Mesenchymal stem cell (in vitro differentiated cells and primary cell): ENCODE data around the gene MKRN3.

Source experiments
- DNase-seq: peaks from one replicate; pipeline ENCODE4 v3.0.0-alpha.2; 2013
- H2AFZ ChIP-seq: one replicate; pipeline ENCODE4 v1.6.1; 2013; ENCODE audit warnings: low read depth, mild to moderate bottlenecking, control low read depth, inconsistent platforms, low read length, moderate library complexity
- H2AK5ac ChIP-seq: 2 replicates; pipeline ENCODE4 v1.6.1; 2013; ENCODE audit warnings: low read length, moderate library complexity, mild to moderate bottlenecking, inconsistent platforms; ENCODE audit not compliant: severe bottlenecking
- H2BK120ac ChIP-seq: one replicate; pipeline ENCODE4 v1.6.1; 2013; ENCODE audit warnings: low read depth, mild to moderate bottlenecking, inconsistent platforms, low read length, moderate library complexity
- H2BK12ac ChIP-seq, 2 experiments: one replicate each; pipeline ENCODE4 v1.6.1; 2013; ENCODE audit warnings: inconsistent platforms in 2 of 2, low read length in 2 of 2, mild to moderate bottlenecking in 2 of 2, moderate library complexity in 2 of 2, control low read depth in 1 of 2
- H2BK15ac ChIP-seq: one replicate; pipeline ENCODE4 v1.6.1; 2013; ENCODE audit warnings: mild to moderate bottlenecking, low read depth, inconsistent platforms; ENCODE audit not compliant: poor library complexity, severe bottlenecking
- H2BK5ac ChIP-seq: 2 replicates; pipeline ENCODE4 v1.6.1; 2013; ENCODE audit warnings: low read depth, mild to moderate bottlenecking, low read length, control low read depth, inconsistent platforms; ENCODE audit not compliant: poor library complexity, severe bottlenecking
- H3K14ac ChIP-seq, 2 experiments: one replicate each; pipeline ENCODE4 v1.6.1; 2013; ENCODE audit warnings: inconsistent platforms in 2 of 2, low read length in 2 of 2, control low read depth in 1 of 2, mild to moderate bottlenecking in 1 of 2, moderate library complexity in 1 of 2
- H3K18ac ChIP-seq, 2 experiments: one replicate each; pipeline ENCODE4 v1.6.1; 2013; ENCODE audit warnings: inconsistent platforms in 2 of 2, low read length in 2 of 2, control low read depth in 1 of 2, low read depth in 1 of 2, mild to moderate bottlenecking in 1 of 2
- H3K23ac ChIP-seq, 2 experiments: one replicate each; pipeline ENCODE4 v1.6.1; 2013; ENCODE audit warnings: inconsistent platforms in 2 of 2, low read length in 2 of 2, mild to moderate bottlenecking in 2 of 2, moderate library complexity in 2 of 2, control low read depth in 1 of 2
- H3K27ac ChIP-seq: 2 replicates; pipeline ENCODE4 v1.5.1; 2013; ENCODE audit warnings: mild to moderate bottlenecking, moderate library complexity, low read length, control low read depth, inconsistent platforms; ENCODE audit not compliant: poor library complexity, severe bottlenecking
- H3K27me3 ChIP-seq, 2 experiments: 2 replicates each; pipeline versions ENCODE4 v1.6.1 to v1.7.0; 2013; ENCODE audit warnings: low read length in 2 of 2, mild to moderate bottlenecking in 2 of 2, moderate library complexity in 2 of 2, control low read depth in 1 of 2, inconsistent platforms in 1 of 2; ENCODE audit not compliant: control insufficient read depth in 1 of 2, insufficient read depth in 1 of 2
- H3K36me3 ChIP-seq, 2 experiments: 2 replicates each; pipeline versions ENCODE4 v1.6.1 to v1.7.0; 2013; ENCODE audit warnings: low read length in 2 of 2, control low read depth in 1 of 2, inconsistent platforms in 1 of 2, low read depth in 1 of 2, mild to moderate bottlenecking in 1 of 2; ENCODE audit not compliant: insufficient read depth in 2 of 2, control insufficient read depth in 1 of 2
- H3K4ac ChIP-seq, 2 experiments: one replicate each; pipeline ENCODE4 v1.6.1; 2013; ENCODE audit warnings: inconsistent platforms in 2 of 2, low read length in 2 of 2, mild to moderate bottlenecking in 2 of 2, moderate library complexity in 2 of 2, control low read depth in 1 of 2, low read depth in 1 of 2
- H3K4me1 ChIP-seq: 2 replicates; pipeline ENCODE4 v1.6.1; 2013; ENCODE audit warnings: low read depth, low read length, control low read depth; ENCODE audit not compliant: control insufficient read depth, insufficient read depth
- H3K4me2 ChIP-seq: 2 replicates; pipeline ENCODE4 v1.6.1; 2013; ENCODE audit warnings: low read length, mild to moderate bottlenecking, inconsistent platforms; ENCODE audit not compliant: poor library complexity, severe bottlenecking
- H3K4me3 ChIP-seq, 2 experiments: 2 replicates each; pipeline versions ENCODE4 v1.5.1 to v1.7.0; 2013; ENCODE audit warnings: low read length in 2 of 2, mild to moderate bottlenecking in 2 of 2, control low read depth in 1 of 2, low read depth in 1 of 2; ENCODE audit not compliant: insufficient read depth in 1 of 2
- H3K79me1 ChIP-seq: replicated peaks from 2 replicates; pipeline ENCODE4 v1.6.1; 2013; ENCODE audit warnings: mild to moderate bottlenecking, control low read depth, low read length, inconsistent platforms; ENCODE audit not compliant: poor library complexity, severe bottlenecking
- H3K9ac ChIP-seq: 2 replicates; pipeline ENCODE4 v1.7.0; 2013; ENCODE audit warnings: mild to moderate bottlenecking, low read length, moderate library complexity
- H3K9me3 ChIP-seq: 2 replicates; pipeline ENCODE4 v1.7.0; 2013; ENCODE audit warnings: mild to moderate bottlenecking, low read length; ENCODE audit not compliant: control insufficient read depth
- H4K8ac ChIP-seq: one replicate; pipeline ENCODE4 v1.6.1; 2013; ENCODE audit warnings: inconsistent platforms, mild to moderate bottlenecking, low read length, moderate library complexity
- H4K91ac ChIP-seq: one replicate; pipeline ENCODE4 v1.6.1; 2013; ENCODE audit warnings: mild to moderate bottlenecking, low read length, inconsistent platforms
- WGBS: methylation state at CpG from one replicate; pipeline ENCODE4 v1.1.7; 2013; ENCODE audit warnings: mixed read lengths; 5-methylcytosine and 5-hydroxymethylcytosine counted together

Gene MKRN3

GRCh38 chr15:23529891-23530290 is 35.6 kb upstream of the MKRN3 start:
- no peak overlapping the region for H3K4me2 ChIP-seq
- no peak overlapping the region for H3K14ac ChIP-seq
- no peak overlapping the region for H3K23ac ChIP-seq
- no peak overlapping the region for H2BK12ac ChIP-seq
- no peak overlapping the region for H2BK15ac ChIP-seq
- H3K18ac ChIP-seq, result no peak overlapping the region
- 100% methylated on average over 1 of the region's 2 CpGs for WGBS
- no peaks in the 10 kb centered on the region for H3K36me3 ChIP-seq
- no peak overlapping the region for H3K9ac ChIP-seq
- H3K4me1 ChIP-seq, result no peaks in the 10 kb centered on the region
- H3K27me3 ChIP-seq, result no peaks in the 10 kb centered on the region
- H2AFZ ChIP-seq, result no peak overlapping the region
- H2BK120ac ChIP-seq, result no peak overlapping the region
- no peak overlapping the region for H3K4me3 ChIP-seq
- no peak overlapping the region for H2BK5ac ChIP-seq
- no peaks in the 10 kb centered on the region for H3K9me3 ChIP-seq
- H4K8ac ChIP-seq, result no peak overlapping the region
- no peak overlapping the region for H3K27ac ChIP-seq
- no peak overlapping the region for H3K4ac ChIP-seq
- H2AK5ac ChIP-seq, result no peak overlapping the region
- no peak for DNase-seq
- no peak overlapping the region for H4K91ac ChIP-seq
- H3K79me1 ChIP-seq, result no peaks in the 10 kb centered on the region

GRCh38 chr15:23532024-23532423 is 33.5 kb upstream of the MKRN3 start:
- H2BK5ac ChIP-seq, result no peak overlapping the region
- H3K23ac ChIP-seq, result no peak overlapping the region
- no peak overlapping the region for H3K9ac ChIP-seq
- no peak overlapping the region for H2BK15ac ChIP-seq
- no peak overlapping the region for H3K14ac ChIP-seq
- no peak overlapping the region for H4K8ac ChIP-seq
- no peak overlapping the region for H4K91ac ChIP-seq
- DNase-seq, result no peak
- no peak overlapping the region for H2BK120ac ChIP-seq
- H3K4me2 ChIP-seq, result no peak overlapping the region
- WGBS, result 66% methylated on average over 4 of the region's 4 CpGs
- H3K4me1 ChIP-seq, result no peaks in the 10 kb centered on the region
- H3K27me3 ChIP-seq, result no peaks in the 10 kb centered on the region
- no peaks in the 10 kb centered on the region for H3K36me3 ChIP-seq
- no peak overlapping the region for H3K4me3 ChIP-seq
- H3K79me1 ChIP-seq, result no peaks in the 10 kb centered on the region
- no peak overlapping the region for H3K18ac ChIP-seq
- no peak overlapping the region for H2BK12ac ChIP-seq
- no peak overlapping the region for H3K27ac ChIP-seq
- H3K9me3 ChIP-seq, result no peaks in the 10 kb centered on the region
- H2AK5ac ChIP-seq, result no peak overlapping the region
- H3K4ac ChIP-seq, result no peak overlapping the region
- no peak overlapping the region for H2AFZ ChIP-seq

GRCh38 chr15:23536659-23537058 is 28.8 kb upstream of the MKRN3 start:
- H3K18ac ChIP-seq, result no peak overlapping the region
- H2BK120ac ChIP-seq, result no peak overlapping the region
- H2BK12ac ChIP-seq, result no peak overlapping the region
- no peaks in the 10 kb centered on the region for H3K79me1 ChIP-seq
- no peak overlapping the region for H2AK5ac ChIP-seq
- no peak overlapping the region for H3K4me3 ChIP-seq
- no peak overlapping the region for H3K4ac ChIP-seq
- WGBS, result 59% methylated on average over 3 of the region's 3 CpGs
- H3K23ac ChIP-seq, result no peak overlapping the region
- H2BK15ac ChIP-seq, result no peak overlapping the region
- H3K14ac ChIP-seq, result no peak overlapping the region
- no peak for DNase-seq
- H3K27ac ChIP-seq, result no peak overlapping the region
- no peak overlapping the region for H4K91ac ChIP-seq
- H4K8ac ChIP-seq, result no peak overlapping the region
- no peak overlapping the region for H3K4me2 ChIP-seq
- H2BK5ac ChIP-seq, result no peak overlapping the region
- H2AFZ ChIP-seq, result no peak overlapping the region
- H3K27me3 ChIP-seq, result no peaks in the 10 kb centered on the region
- no peaks in the 10 kb centered on the region for H3K4me1 ChIP-seq
- no peaks in the 10 kb centered on the region for H3K36me3 ChIP-seq
- no peaks in the 10 kb centered on the region for H3K9me3 ChIP-seq
- H3K9ac ChIP-seq, result no peak overlapping the region

- DNase-seq, result no peak
- H3K79me1 ChIP-seq, result no peaks in the 10 kb centered on the region
- no peak overlapping the region for H4K91ac ChIP-seq
- no peaks in the 10 kb centered on the region for H3K27me3 ChIP-seq
- no peak overlapping the region for H2BK12ac ChIP-seq
- H2BK5ac ChIP-seq, result no peak overlapping the region
- no peak overlapping the region for H2AK5ac ChIP-seq
- H2BK15ac ChIP-seq, result no peak overlapping the region
- no peak overlapping the region for H3K4ac ChIP-seq
- no peak overlapping the region for H3K14ac ChIP-seq
- no peak overlapping the region for H3K23ac ChIP-seq
- no peaks in the 10 kb centered on the region for H3K4me1 ChIP-seq
- no peak overlapping the region for H2AFZ ChIP-seq
- no peak overlapping the region for H3K9ac ChIP-seq
- no peaks in the 10 kb centered on the region for H3K9me3 ChIP-seq
- 32% methylated on average over 3 of the region's 4 CpGs for WGBS
- no peak overlapping the region for H4K8ac ChIP-seq
- H3K4me2 ChIP-seq, result no peak overlapping the region
- no peak overlapping the region for H3K4me3 ChIP-seq
- H2BK120ac ChIP-seq, result no peak overlapping the region
- no peak overlapping the region for H3K27ac ChIP-seq
- no peak overlapping the region for H3K18ac ChIP-seq
- H3K36me3 ChIP-seq, result no peaks in the 10 kb centered on the region
Measured at GRCh38 chr15:23538648-23539047, 26.8 kb upstream of the MKRN3 start.
